ENCODE results near the gene DAPK1.

DNA sequence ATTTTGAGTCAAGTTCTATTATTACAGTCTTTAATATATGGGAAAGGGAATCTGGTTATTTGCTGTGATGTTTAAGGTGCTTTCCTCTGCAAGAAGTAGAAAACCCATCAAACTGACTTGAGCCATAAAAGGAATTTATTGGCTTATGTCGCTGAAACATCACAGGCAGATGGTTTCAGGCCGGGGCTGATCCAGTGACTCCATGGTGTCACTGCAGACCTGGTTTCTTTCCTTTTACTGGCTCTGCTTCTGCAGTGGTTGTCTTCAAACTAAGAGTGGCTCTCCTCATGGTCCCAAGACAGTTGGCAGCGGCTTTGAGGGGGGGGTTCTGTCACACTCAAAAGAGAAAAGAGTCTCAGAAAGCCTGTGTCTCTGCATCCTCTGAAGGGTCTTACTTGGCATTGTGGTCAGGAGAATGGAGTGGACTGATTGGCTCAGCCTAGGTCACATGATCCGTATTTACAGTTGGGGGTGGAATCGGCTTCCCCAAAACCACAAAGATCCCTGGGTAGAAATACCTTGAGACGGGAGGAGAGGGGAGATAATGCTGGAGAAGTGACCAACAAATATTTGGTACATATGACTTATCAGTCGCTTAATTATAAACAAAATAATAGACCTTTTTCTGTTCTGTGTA is 106.3 kb downstream of the DAPK1 start:
- TF ChIP-seq, protein P1, sequence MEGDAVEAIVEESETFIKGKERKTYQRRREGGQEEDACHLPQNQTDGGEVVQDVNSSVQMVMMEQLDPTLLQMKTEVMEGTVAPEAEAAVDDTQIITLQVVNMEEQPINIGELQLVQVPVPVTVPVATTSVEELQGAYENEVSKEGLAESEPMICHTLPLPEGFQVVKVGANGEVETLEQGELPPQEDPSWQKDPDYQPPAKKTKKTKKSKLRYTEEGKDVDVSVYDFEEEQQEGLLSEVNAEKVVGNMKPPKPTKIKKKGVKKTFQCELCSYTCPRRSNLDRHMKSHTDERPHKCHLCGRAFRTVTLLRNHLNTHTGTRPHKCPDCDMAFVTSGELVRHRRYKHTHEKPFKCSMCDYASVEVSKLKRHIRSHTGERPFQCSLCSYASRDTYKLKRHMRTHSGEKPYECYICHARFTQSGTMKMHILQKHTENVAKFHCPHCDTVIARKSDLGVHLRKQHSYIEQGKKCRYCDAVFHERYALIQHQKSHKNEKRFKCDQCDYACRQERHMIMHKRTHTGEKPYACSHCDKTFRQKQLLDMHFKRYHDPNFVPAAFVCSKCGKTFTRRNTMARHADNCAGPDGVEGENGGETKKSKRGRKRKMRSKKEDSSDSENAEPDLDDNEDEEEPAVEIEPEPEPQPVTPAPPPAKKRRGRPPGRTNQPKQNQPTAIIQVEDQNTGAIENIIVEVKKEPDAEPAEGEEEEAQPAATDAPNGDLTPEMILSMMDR (IDR thresholded peaks at IDR 0.05; ENCODE audit: low read length), result no peak
- TF ChIP-seq EZH2 (optimal IDR thresholded peaks at IDR 0.05; ENCODE audit: low read depth, low read length), result no peak
